GM18505 (cell line): ENCODE measurements around the gene HTT.

Experiments
- ATAC-seq: cut with Tn5 transposase; IDR thresholded peaks from one replicate; pipeline ENCODE4 v1.9.1; 2021; ENCODE audit not compliant: unreplicated experiment
- POLR2A ChIP-seq: IDR thresholded peaks from 4 replicates; pipeline ENCODE4 v1.6.1; 2011; ENCODE audit warnings: borderline replicate concordance; ENCODE audit not compliant: insufficient read depth, insufficient read length; ENCODE audit errors: extremely low read depth

The HTT gene

GRCh38 chr4:3060946-3061345, 13.5 kb upstream of the HTT start:
- no peak for TF ChIP-seq POLR2A

GRCh38 chr4:3062471-3062870, 12.0 kb upstream of the HTT start:
- no peak for TF ChIP-seq POLR2A
- no peak for ATAC-seq

More at GRCh38 chr4:3060946-3061345, 13.5 kb upstream of the HTT start:
- no peak for ATAC-seq

GRCh38 chr4:3065551-3065950, 8.9 kb upstream of the HTT start:
- no peak for ATAC-seq
- TF ChIP-seq POLR2A = no peak

GRCh38 chr4:3066836-3067400, 7.6 kb upstream of the HTT start:
- TF ChIP-seq POLR2A = no peak
- ATAC-seq = no peak

- no peak for ATAC-seq
- TF ChIP-seq POLR2A = no peak
These were observed 6.9 kb upstream of the HTT start for GRCh38 chr4:3067473-3068001.

- no peak for ATAC-seq
- no peak for TF ChIP-seq POLR2A
These were observed 4.8 kb upstream of the HTT start for GRCh38 chr4:3069661-3070199.

- no peak for ATAC-seq
- TF ChIP-seq POLR2A = no peak
These were observed 3.6 kb upstream of the HTT start for GRCh38 chr4:3070709-3071500.

- no peak for ATAC-seq
- no peak for TF ChIP-seq POLR2A
These were observed 2.7 kb upstream of the HTT start for GRCh38 chr4:3071811-3072210.

GRCh38 chr4:3073158-3074077, 1.1 kb upstream of the HTT start:
- TF ChIP-seq POLR2A = peak; percentile 62
- peak; percentile 29 for ATAC-seq

GRCh38 chr4:3074846-3075651, 568 bp downstream of the HTT start:
- peak; percentile 81 for TF ChIP-seq POLR2A
- ATAC-seq = no peak

GRCh38 chr4:3075652-3075981, 1.1 kb downstream of the HTT start:
- ATAC-seq = no peak
- no peak for TF ChIP-seq POLR2A

GRCh38 chr4:3077796-3078195, 3.3 kb downstream of the HTT start:
- peak; percentile 43 for TF ChIP-seq POLR2A
- peak; percentile 21 for ATAC-seq

- TF ChIP-seq POLR2A = peak; percentile 36
- ATAC-seq = no peak
These were observed 5.2 kb downstream of the HTT start for GRCh38 chr4:3079694-3080123.

- no peak for TF ChIP-seq POLR2A
- no peak for ATAC-seq
These were observed 8.5 kb downstream of the HTT start for GRCh38 chr4:3082925-3083515.
